Measurements from ENCODE around the gene SLC4A5. TPM values are rescaled to one million over a fixed set of nuclear protein-coding genes. Genes with fewer than 3 reads are reported as not detected.
"Not testable (repeated sequence)": the region's sequence is repeated elsewhere in the genome, so short reads cannot be mapped to it uniquely, and the experiment has no call there.

The SLC4A5 gene
- total RNA-seq, 2 experiments from 2014 or later, result 1.2 to 1.6 TPM

GRCh38 chr2:74369976-74370375 is 26.8 kb upstream of the SLC4A5 start:
- POLR2A ChIA-PET, result no interaction called here
- CTCF ChIA-PET, result no interaction called here

GRCh38 chr2:74368499-74368898 is 25.3 kb upstream of the SLC4A5 start:
- ChIA-PET POLR2A (no interaction called here), CTCF (no interaction called here)

GRCh38 chr2:74367789-74368188 is 24.6 kb upstream of the SLC4A5 start:
- ChIA-PET POLR2A (no interaction called here), CTCF (interaction anchor here (1.0 kb wide), 1 partner anchor 118 kb away, joined by 5 read pairs; no protein-coding TSS in a partner anchor)

GRCh38 chr2:74366036-74366435 is 22.8 kb upstream of the SLC4A5 start:
- ChIA-PET POLR2A (interaction anchor here (0.7 kb wide), 1 partner anchor 151 kb away, joined by 3 read pairs; no protein-coding TSS in a partner anchor), CTCF (interaction anchor here (1.7 kb wide), 1 partner anchor 116 kb away, joined by 6 read pairs; no protein-coding TSS in a partner anchor)

GRCh38 chr2:74364533-74365505 is 21.6 kb upstream of the SLC4A5 start:
- CTCF ChIA-PET, result interaction anchor here (1.7 kb wide), 1 partner anchor 115 kb away, joined by 6 read pairs; no protein-coding TSS in a partner anchor
- POLR2A ChIA-PET, result interaction anchor here (0.6 kb wide), 1 partner anchor 107 kb away, joined by 7 read pairs; no protein-coding TSS in a partner anchor

- CTCF ChIA-PET, result interaction anchor here (1.7 kb wide), 1 partner anchor 26 kb away, joined by 7 read pairs; no protein-coding TSS in a partner anchor
- POLR2A ChIA-PET, result no interaction called here
Observed at GRCh38 chr2:74361327-74361726, 18.1 kb upstream of the SLC4A5 start.

- POLR2A ChIA-PET, result no interaction called here
- CTCF ChIA-PET, result no interaction called here
Observed at GRCh38 chr2:74357627-74358026, 14.4 kb upstream of the SLC4A5 start.

GRCh38 chr2:74349889-74350288 is 6.7 kb upstream of the SLC4A5 start:
- POLR2A ChIA-PET, result no interaction called here
- CTCF ChIA-PET, result no interaction called here

GRCh38 chr2:74347742-74348141 is 4.5 kb upstream of the SLC4A5 start:
- ChIA-PET CTCF (no interaction called here), POLR2A (no interaction called here)

- ChIA-PET CTCF (no interaction called here), POLR2A (no interaction called here)
Observed at GRCh38 chr2:74347303-74347702, 4.1 kb upstream of the SLC4A5 start.

- ChIA-PET POLR2A (no interaction called here), CTCF (interaction anchor here (0.8 kb wide), 1 partner anchor 11 kb away, joined by 3 read pairs; no protein-coding TSS in a partner anchor)
Observed at GRCh38 chr2:74345272-74345943, 2.2 kb upstream of the SLC4A5 start.

GRCh38 chr2:74336227-74336626 is 7.0 kb downstream of the SLC4A5 start:
- CTCF ChIA-PET, result interaction anchor here (0.6 to 2.8 kb wide), 7 partner anchors 10 to 512 kb away, joined by 3 to 41 read pairs (median 6); no protein-coding TSS in a partner anchor
- POLR2A ChIA-PET, result not testable (repeated sequence)

GRCh38 chr2:74334931-74335333 is 8.3 kb downstream of the SLC4A5 start:
- POLR2A ChIA-PET, result no interaction called here
- CTCF ChIA-PET, result interaction anchor here (0.6 to 3.3 kb wide), 33 partner anchors 8 to 512 kb away, joined by 3 to 41 read pairs (median 4); partner anchors contain the start of genes DCTN1 and SLC4A5

- CTCF ChIA-PET, result interaction anchor here (0.6 to 3.3 kb wide), 18 partner anchors 8 to 512 kb away, joined by 3 to 41 read pairs (median 4); no protein-coding TSS in a partner anchor
- POLR2A ChIA-PET, result no interaction called here
Observed at GRCh38 chr2:74333896-74334586, 9.2 kb downstream of the SLC4A5 start.

- CTCF ChIA-PET, result interaction anchor here (1.3 to 3.3 kb wide), 4 partner anchors 8 to 83 kb away, joined by 3 to 13 read pairs (median 6); no protein-coding TSS in a partner anchor
- POLR2A ChIA-PET, result no interaction called here
Observed at GRCh38 chr2:74333175-74333574, 10.0 kb downstream of the SLC4A5 start.

GRCh38 chr2:74332550-74333174 is 10.6 kb downstream of the SLC4A5 start:
- ChIA-PET POLR2A (no interaction called here), CTCF (interaction anchor here (1.3 to 3.3 kb wide), 4 partner anchors 8 to 83 kb away, joined by 3 to 13 read pairs (median 6); no protein-coding TSS in a partner anchor)

- ChIA-PET POLR2A (no interaction called here), CTCF (no interaction called here)
Observed at GRCh38 chr2:74328573-74328972, 14.6 kb downstream of the SLC4A5 start.

- POLR2A ChIA-PET, result no interaction called here
- CTCF ChIA-PET, result no interaction called here
Observed at GRCh38 chr2:74328074-74328473, 15.1 kb downstream of the SLC4A5 start.

GRCh38 chr2:74327627-74328026 is 15.6 kb downstream of the SLC4A5 start:
- ChIA-PET CTCF (no interaction called here), POLR2A (no interaction called here)
